ENCODE measurements around the gene PJVK.
"Not testable (repeated sequence)": the region's sequence is repeated elsewhere in the genome, so short reads cannot be mapped to it uniquely, and the experiment has no call there.

PJVK gene

DNA sequence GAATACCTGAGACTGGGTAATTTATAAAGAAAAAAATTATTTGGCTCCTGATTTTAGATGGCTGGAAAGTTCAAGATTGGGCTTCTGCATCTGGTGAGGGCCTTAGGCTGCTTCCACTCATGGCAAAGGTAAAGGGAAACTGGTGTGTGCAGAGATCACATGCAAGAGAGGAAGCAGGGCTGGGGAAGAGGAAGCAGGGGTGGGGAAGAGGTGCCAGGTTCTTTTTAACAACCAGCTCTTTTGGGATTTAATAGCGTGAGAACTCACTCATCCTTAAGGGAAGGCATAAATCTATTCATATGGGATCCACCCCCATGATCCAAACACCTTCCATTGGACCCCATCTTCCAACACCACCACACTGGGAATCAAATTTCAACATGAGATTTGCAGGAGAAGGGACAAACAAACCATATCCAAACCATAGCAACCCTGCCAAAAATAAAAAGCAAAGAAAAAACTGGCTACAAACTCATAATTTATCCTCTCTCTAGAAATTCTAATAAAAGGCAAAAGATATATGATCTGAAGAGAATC lies 30.6 kb upstream of the PJVK start:
- Histone ChIP-seq H3K36me3 (ENCODE audit: insufficient read depth, insufficient read length, low read length) (peaks cover 64% of the 10 kb centered on the region), H3K4me3 (ENCODE audit: insufficient read length, low read depth) (no peak overlapping the region), H3K4me1 (ENCODE audit: insufficient read depth, insufficient read length) (no peaks in the 10 kb centered on the region), H3K9me3 (ENCODE audit: insufficient read depth, low read length) (peaks cover 16% of the 10 kb centered on the region), H3K27me3 (ENCODE audit: insufficient read depth, insufficient read length) (no peaks in the 10 kb centered on the region), H3K9ac (ENCODE audit: insufficient read length, low read depth) (no peak overlapping the region)
- no peak for TF ChIP-seq SUZ12 (IDR thresholded peaks at IDR 0.05; ENCODE audit: extremely low read depth, insufficient read depth, insufficient read length)
- TF ChIP-seq ZNF274 (IDR thresholded peaks at IDR 0.05; ENCODE audit: low read depth, low read length) = no peak
- TF ChIP-seq YY1 (IDR thresholded peaks at IDR 0.05; ENCODE audit: insufficient read depth, insufficient read length) = no peak
- no peak for DNase-seq (ENCODE audit: low read depth, low spot score)

DNA sequence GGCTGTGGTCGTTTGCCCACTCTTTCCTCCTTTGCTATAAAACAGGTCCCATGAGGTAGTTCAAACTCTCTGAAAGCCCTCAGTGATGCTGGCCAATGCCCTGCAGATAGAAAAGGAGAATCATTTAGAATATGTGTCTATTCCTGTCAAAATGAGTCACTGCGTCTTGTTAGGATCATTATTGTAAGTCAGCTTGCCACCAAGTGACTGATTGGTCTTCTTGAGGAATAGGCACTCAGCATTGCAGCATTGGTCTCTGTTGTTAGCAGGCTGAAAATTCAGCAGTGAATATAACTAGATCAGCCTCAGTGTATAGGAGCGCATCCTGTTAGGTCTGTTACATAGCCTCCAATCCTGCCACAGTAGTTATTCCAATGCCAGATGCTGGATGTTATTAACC lies 29.1 kb upstream of the PJVK start:
- H3K4me1 ChIP-seq (ENCODE audit: insufficient read depth, insufficient read length) = no peaks in the 10 kb centered on the region
- H3K4me3 ChIP-seq (ENCODE audit: insufficient read length, low read depth) = no peak overlapping the region
- H3K36me3 ChIP-seq (ENCODE audit: insufficient read depth, insufficient read length, low read length) = peaks cover 64% of the 10 kb centered on the region
- H3K9me3 ChIP-seq (ENCODE audit: insufficient read depth, low read length) = peaks cover 21% of the 10 kb centered on the region
- H3K27me3 ChIP-seq (ENCODE audit: insufficient read depth, insufficient read length) = no peaks in the 10 kb centered on the region
- no peak for TF ChIP-seq SUZ12 (IDR thresholded peaks at IDR 0.05; ENCODE audit: extremely low read depth, insufficient read depth, insufficient read length)
- no peak for TF ChIP-seq ZNF274 (IDR thresholded peaks at IDR 0.05; ENCODE audit: low read depth, low read length)
- no peak for TF ChIP-seq YY1 (IDR thresholded peaks at IDR 0.05; ENCODE audit: insufficient read depth, insufficient read length)
- no peak for DNase-seq (ENCODE audit: low read depth, low spot score)
- H3K9ac ChIP-seq (ENCODE audit: insufficient read length, low read depth) = no peak overlapping the region

DNA sequence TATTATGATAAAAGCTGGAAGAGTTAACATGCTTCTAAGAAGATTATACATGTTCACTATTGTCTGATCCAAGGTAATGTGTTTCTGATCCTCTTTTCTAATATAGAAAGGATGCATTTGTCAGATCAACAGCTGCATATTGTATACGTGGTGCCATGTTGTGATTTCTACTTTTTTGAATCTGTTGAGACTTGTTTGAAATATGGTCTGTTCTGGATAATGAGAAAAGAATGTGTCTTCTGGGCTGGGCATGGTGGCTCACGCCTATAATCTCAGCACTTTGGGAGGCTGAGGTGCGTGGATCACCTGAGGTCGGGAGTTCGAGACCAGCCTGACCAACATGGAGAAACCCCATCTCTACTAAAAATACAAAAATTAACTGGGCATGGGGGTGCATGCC lies 27.4 kb upstream of the PJVK start:
- DNase-seq (ENCODE audit: low read depth, low spot score); H3K4me3 ChIP-seq (ENCODE audit: insufficient read length, low read depth); H3K4me1 ChIP-seq (ENCODE audit: insufficient read depth, insufficient read length); H3K9ac ChIP-seq (ENCODE audit: insufficient read length, low read depth); H3K27me3 ChIP-seq (ENCODE audit: insufficient read depth, insufficient read length): not testable (repeated sequence)
- Histone ChIP-seq H3K9me3 (ENCODE audit: insufficient read depth, low read length) (peaks cover 21% of the 10 kb centered on the region), H3K36me3 (ENCODE audit: insufficient read depth, insufficient read length, low read length) (peaks cover 67% of the 10 kb centered on the region)

DNA sequence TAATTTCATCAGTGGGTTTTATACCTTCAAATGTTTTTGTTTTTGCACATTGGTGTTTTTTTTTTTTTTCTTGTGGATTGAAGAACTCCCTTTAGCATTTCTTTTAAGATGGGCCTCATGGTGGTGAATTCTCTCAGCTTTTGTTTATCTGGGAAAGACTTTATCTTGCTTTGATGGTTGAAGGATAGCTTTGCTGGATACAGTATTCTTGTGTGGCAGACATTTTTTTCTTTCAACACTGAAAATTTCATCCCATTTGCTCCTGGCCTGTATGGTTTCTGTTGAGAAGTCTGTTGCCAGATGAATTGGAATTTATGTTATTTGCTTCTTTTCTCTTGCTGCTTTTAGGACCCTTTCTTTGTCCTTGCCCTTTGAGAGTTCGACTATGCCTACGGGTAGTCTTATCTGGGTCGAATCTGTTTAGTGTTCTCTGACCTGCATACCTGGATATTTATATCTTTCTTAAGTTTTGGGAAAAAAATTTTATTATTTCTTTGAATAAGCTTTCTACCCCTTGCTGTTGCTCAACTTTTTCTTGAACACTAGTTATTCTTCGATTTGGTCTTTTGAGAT lies 25.8 kb upstream of the PJVK start:
- DNase-seq (ENCODE audit: low read depth, low spot score) = no peak
- TF ChIP-seq ZNF274 (IDR thresholded peaks at IDR 0.05; ENCODE audit: low read depth, low read length) (no peak), SUZ12 (IDR thresholded peaks at IDR 0.05; ENCODE audit: extremely low read depth, insufficient read depth, insufficient read length) (no peak), YY1 (IDR thresholded peaks at IDR 0.05; ENCODE audit: insufficient read depth, insufficient read length) (no peak)
- Histone ChIP-seq H3K4me3 (ENCODE audit: insufficient read length, low read depth) (no peak overlapping the region), H3K9ac (ENCODE audit: insufficient read length, low read depth) (no peak overlapping the region), H3K4me1 (ENCODE audit: insufficient read depth, insufficient read length) (no peaks in the 10 kb centered on the region), H3K9me3 (ENCODE audit: insufficient read depth, low read length) (peaks cover 21% of the 10 kb centered on the region), H3K36me3 (ENCODE audit: insufficient read depth, insufficient read length, low read length) (peaks cover 72% of the 10 kb centered on the region), H3K27me3 (ENCODE audit: insufficient read depth, insufficient read length) (no peaks in the 10 kb centered on the region)

DNA sequence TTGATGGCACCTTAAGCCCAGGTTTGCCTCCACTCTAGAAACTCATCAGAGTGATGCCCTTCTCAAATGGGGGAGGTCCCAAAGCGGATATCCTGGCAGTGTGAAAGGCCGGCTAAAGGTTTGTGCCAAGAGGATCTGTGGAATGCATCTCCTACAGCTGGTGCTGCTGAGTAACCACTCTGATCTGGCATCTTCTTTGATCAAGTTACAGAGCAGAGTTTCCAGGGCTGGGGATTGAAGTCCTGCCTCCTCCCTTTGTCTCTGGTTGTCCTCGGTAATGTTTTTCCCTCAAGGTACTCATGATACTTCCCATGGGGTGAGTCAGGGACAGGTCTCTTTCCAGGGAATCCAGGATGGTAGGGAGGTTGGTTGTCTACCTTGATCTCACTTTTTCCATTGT lies 24.8 kb upstream of the PJVK start:
- DNase-seq (ENCODE audit: low read depth, low spot score) = no peak
- no peak overlapping the region for H3K9ac ChIP-seq (ENCODE audit: insufficient read length, low read depth)
- no peaks in the 10 kb centered on the region for H3K27me3 ChIP-seq (ENCODE audit: insufficient read depth, insufficient read length)
- TF ChIP-seq ZNF274 (IDR thresholded peaks at IDR 0.05; ENCODE audit: low read depth, low read length) (no peak), YY1 (IDR thresholded peaks at IDR 0.05; ENCODE audit: insufficient read depth, insufficient read length) (no peak), SUZ12 (IDR thresholded peaks at IDR 0.05; ENCODE audit: extremely low read depth, insufficient read depth, insufficient read length) (no peak)
- no peak overlapping the region for H3K4me3 ChIP-seq (ENCODE audit: insufficient read length, low read depth)
- peaks cover 72% of the 10 kb centered on the region for H3K36me3 ChIP-seq (ENCODE audit: insufficient read depth, insufficient read length, low read length)
- no peaks in the 10 kb centered on the region for H3K4me1 ChIP-seq (ENCODE audit: insufficient read depth, insufficient read length)
- H3K9me3 ChIP-seq (ENCODE audit: insufficient read depth, low read length) = peaks cover 21% of the 10 kb centered on the region

DNA sequence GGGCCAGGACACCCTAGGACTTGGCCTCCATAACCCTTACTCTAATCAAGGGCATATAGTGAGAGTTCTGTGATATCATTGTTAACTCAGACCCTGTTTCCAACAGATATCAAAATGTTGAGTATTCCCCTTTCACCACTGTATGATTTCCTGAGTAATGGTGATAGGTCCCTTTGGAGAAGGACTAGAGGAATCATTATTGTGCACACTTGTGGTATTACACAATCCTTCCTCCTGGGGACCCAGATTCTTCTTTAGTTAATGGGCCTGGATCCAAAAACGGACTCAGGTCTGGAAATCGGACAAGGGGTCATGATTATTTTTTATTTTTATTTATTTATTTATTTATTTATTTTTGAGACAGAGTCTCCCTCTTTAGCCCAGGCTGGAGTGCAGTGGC lies 23.7 kb upstream of the PJVK start:
- no peak overlapping the region for H3K9ac ChIP-seq (ENCODE audit: insufficient read length, low read depth)
- H3K4me1 ChIP-seq (ENCODE audit: insufficient read depth, insufficient read length) = no peaks in the 10 kb centered on the region
- peaks cover 72% of the 10 kb centered on the region for H3K36me3 ChIP-seq (ENCODE audit: insufficient read depth, insufficient read length, low read length)
- no peak for DNase-seq (ENCODE audit: low read depth, low spot score)
- no peak for TF ChIP-seq YY1 (IDR thresholded peaks at IDR 0.05; ENCODE audit: insufficient read depth, insufficient read length)
- TF ChIP-seq SUZ12 (IDR thresholded peaks at IDR 0.05; ENCODE audit: extremely low read depth, insufficient read depth, insufficient read length) = no peak
- TF ChIP-seq ZNF274 (IDR thresholded peaks at IDR 0.05; ENCODE audit: low read depth, low read length) = no peak
- no peak overlapping the region for H3K4me3 ChIP-seq (ENCODE audit: insufficient read length, low read depth)
- H3K27me3 ChIP-seq (ENCODE audit: insufficient read depth, insufficient read length) = no peaks in the 10 kb centered on the region
- peaks cover 21% of the 10 kb centered on the region for H3K9me3 ChIP-seq (ENCODE audit: insufficient read depth, low read length)

DNA sequence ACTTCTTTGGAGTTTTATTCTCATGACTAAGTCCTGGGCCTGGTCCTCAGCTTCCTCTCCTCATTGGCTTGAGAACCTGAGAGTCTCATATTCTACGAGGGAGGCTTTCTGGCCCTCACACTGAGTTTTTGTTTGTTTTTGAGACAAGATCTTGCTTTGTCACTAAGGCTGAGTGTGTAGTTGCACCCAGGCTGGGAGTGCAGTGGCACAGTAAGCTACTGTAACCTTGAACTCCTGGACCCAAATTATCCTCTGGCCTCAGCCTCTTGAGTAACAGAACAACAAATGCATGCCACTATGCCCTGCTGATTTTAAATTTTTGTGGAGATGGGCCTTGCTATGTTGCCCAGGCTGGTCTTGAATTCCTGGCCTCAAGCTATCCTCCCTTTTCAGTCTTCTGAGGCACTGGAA lies 22.8 kb upstream of the PJVK start:
- no peak overlapping the region for H3K4me3 ChIP-seq (ENCODE audit: insufficient read length, low read depth)
- no peak for TF ChIP-seq SUZ12 (IDR thresholded peaks at IDR 0.05; ENCODE audit: extremely low read depth, insufficient read depth, insufficient read length)
- TF ChIP-seq YY1 (IDR thresholded peaks at IDR 0.05; ENCODE audit: insufficient read depth, insufficient read length) = no peak
- TF ChIP-seq ZNF274 (IDR thresholded peaks at IDR 0.05; ENCODE audit: low read depth, low read length) = no peak
- peaks cover 21% of the 10 kb centered on the region for H3K9me3 ChIP-seq (ENCODE audit: insufficient read depth, low read length)
- no peak overlapping the region for H3K9ac ChIP-seq (ENCODE audit: insufficient read length, low read depth)
- no peaks in the 10 kb centered on the region for H3K27me3 ChIP-seq (ENCODE audit: insufficient read depth, insufficient read length)
- H3K4me1 ChIP-seq (ENCODE audit: insufficient read depth, insufficient read length) = no peaks in the 10 kb centered on the region
- H3K36me3 ChIP-seq (ENCODE audit: insufficient read depth, insufficient read length, low read length) = peaks cover 73% of the 10 kb centered on the region
- DNase-seq (ENCODE audit: low read depth, low spot score) = no peak
